Lower leg skin (tissue), 4 donors: ENCODE measurements around the gene PLCH2. TPM values are rescaled to one million over a fixed set of nuclear protein-coding genes. Genes with fewer than 3 reads are reported as not detected.

ENCODE experiments used
- DNase-seq, 2 donors: peaks; one replicate each; pipeline ENCODE4 v3.0.0-alpha.2; 2019; ENCODE audit warnings: low spot score in 2 of 2
- H3K4me3 ChIP-seq: fragments of 200-600 bp; sonication (generic); 2 replicates; pipeline ENCODE4 v1.5.1; 2017; ENCODE audit warnings: mild to moderate bottlenecking, low read depth; ENCODE audit not compliant: poor library complexity, severe bottlenecking
- CTCF ChIP-seq, 3 donors: fragments of 450-650 bp; IDR thresholded peaks; one replicate each; pipeline ENCODE4 v1.5.1; 2016; ENCODE audit warnings: antibody characterized with exemption in 3 of 3, mild to moderate bottlenecking in 3 of 3, moderate library complexity in 2 of 3
- POLR2A ChIP-seq, 2 donors: fragments of 450-650 bp; IDR thresholded peaks; one replicate each; pipeline ENCODE4 v1.6.1; 2016 to 2017; ENCODE audit warnings: antibody characterized with exemption in 2 of 2, mild to moderate bottlenecking in 1 of 2, moderate library complexity in 1 of 2
- WGBS, 2 donors: methylation state at CpG; one replicate each; pipeline ENCODE4 v1.1.5; 2018; 5-methylcytosine and 5-hydroxymethylcytosine counted together
- intact Hi-C: fragments of 100-400 bp; cut with DNase I; formaldehyde crosslinking; loops from one replicate; pipeline ENCODE4 v1.15.0; 2023; ENCODE audit warnings: low total_unique reads
- total RNA-seq, 4 donors: library from RNA; depleted of rRNA; stranded (reverse); fragments of >200 nt; gene quantifications; one replicate each; pipeline ENCODE4 v1.1.0, GENCODE V29; 2016

The PLCH2 gene
- total RNA-seq, 4 donors from 2014 or later: 83.2 to 170 (median 115) TPM

GRCh38 chr1:2471159-2471471, 5.0 kb upstream of the PLCH2 start:
- no peak for DNase-seq
- WGBS, 2 donors: 77 to 80% methylated on average over 7 of the region's 7 CpGs
- intact Hi-C loops: no loop called here
- no peak for TF ChIP-seq POLR2A (IDR thresholded peaks at IDR 0.05)
- TF ChIP-seq CTCF (IDR thresholded peaks at IDR 0.05): no peak
- no peak overlapping the region for H3K4me3 ChIP-seq

GRCh38 chr1:2471587-2472001, 4.5 kb upstream of the PLCH2 start:
- intact Hi-C loops: no loop called here

GRCh38 chr1:2472109-2472508, 4.0 kb upstream of the PLCH2 start:
- 60 to 70% methylated on average over 13 to 17 of the region's 17 CpGs for WGBS, 2 donors
- intact Hi-C loops: no loop called here
- H3K4me3 ChIP-seq: no peak overlapping the region
- DNase-seq: no peak
- no peak for TF ChIP-seq CTCF (IDR thresholded peaks at IDR 0.05)

More at GRCh38 chr1:2471587-2472001, 4.5 kb upstream of the PLCH2 start:
- 59 to 76% methylated on average over 4 to 7 of the region's 15 CpGs for WGBS, 2 donors
- no peak overlapping the region for H3K4me3 ChIP-seq
- DNase-seq: no peak
- TF ChIP-seq POLR2A (IDR thresholded peaks at IDR 0.05): no peak
- TF ChIP-seq CTCF (IDR thresholded peaks at IDR 0.05): no peak

GRCh38 chr1:2472561-2473177, 3.4 kb upstream of the PLCH2 start:
- H3K4me3 ChIP-seq: no peak overlapping the region
- TF ChIP-seq CTCF (IDR thresholded peaks at IDR 0.05) (no peak), POLR2A (IDR thresholded peaks at IDR 0.05) (no peak)
- DNase-seq: no peak
- WGBS, 2 donors: 58 to 76% methylated on average over 24 to 25 of the region's 25 CpGs
- intact Hi-C loops: no loop called here

- intact Hi-C loops: no loop called here
- no peak overlapping the region for H3K4me3 ChIP-seq
- DNase-seq: no peak
- TF ChIP-seq CTCF (IDR thresholded peaks at IDR 0.05) (no peak), POLR2A (IDR thresholded peaks at IDR 0.05) (no peak)
- WGBS, 2 donors: 76 to 83% methylated on average over 12 to 13 of the region's 13 CpGs
Observed at GRCh38 chr1:2473198-2473597, 2.9 kb upstream of the PLCH2 start.
